GM12891 (cell line): ENCODE data around the gene DAZAP1.

Source experiments
- POLR2AphosphoS5 ChIP-seq: IDR thresholded peaks from 2 replicates; pipeline ENCODE4 v1.6.1; 2011; ENCODE audit warnings: low read depth, low read length, control low read depth
- TAF1 ChIP-seq: IDR thresholded peaks from 2 replicates; pipeline ENCODE4 v1.6.1; 2011; ENCODE audit warnings: low read depth, low read length, control low read depth

GRCh38 chr19:1421958-1422305 is 14.5 kb downstream of the DAZAP1 start:
- no peak for TF ChIP-seq POLR2AphosphoS5
- no peak for TF ChIP-seq TAF1
